H1 (cell line): ENCODE data around the gene OSBPL5. TPM values are rescaled to one million over a fixed set of nuclear protein-coding genes. Genes with fewer than 3 reads are reported as not detected.
A peak's percentile ranks its signal among the peaks of the same experiment; 100 is the strongest.

ENCODE experiments used
- CTCF ChIA-PET: fragments of 300-600 bp; sonication (Branson Sonifier 250); formaldehyde crosslinking; loops from one replicate; lab custom pipeline; 2021; ENCODE audit not compliant: partially characterized antibody; lab: Charles Lee
- POLR2A ChIA-PET: fragments of 300-600 bp; sonication (Branson Sonifier 250); formaldehyde crosslinking; loops from one replicate; lab custom pipeline; 2021; ENCODE audit warnings: inconsistent platforms; ENCODE audit not compliant: partially characterized antibody; lab: Charles Lee
- DNase-seq, 2 experiments: peaks; one replicate each; pipeline versions ENCODE4 v3.0.0 to v3.0.0-alpha.2; 2010 to 2022; ENCODE audit warnings: low spot score in 2 of 2, low read depth in 1 of 2, mixed read lengths in 1 of 2
- FAIRE-seq: peaks from 2 replicates; lab custom pipeline; 2011; peaks lifted over from hg19 to GRCh38; lab: Jason Lieb, UNC
- H2AFZ ChIP-seq: 2 replicates; pipeline ENCODE4 v1.8.1; 2012; ENCODE audit warnings: low read length, inconsistent platforms
- H2AK5ac ChIP-seq: 2 replicates; pipeline ENCODE4 v1.6.1; 2013; ENCODE audit warnings: low read depth, low read length
- H2BK120ac ChIP-seq: replicated peaks from 2 replicates; pipeline ENCODE3; 2013; ENCODE audit warnings: low read depth, low read length, inconsistent platforms
- H2BK12ac ChIP-seq: 2 replicates; pipeline ENCODE4 v1.6.1; 2013; ENCODE audit warnings: low read depth, low read length
- H2BK15ac ChIP-seq: 2 replicates; pipeline ENCODE4 v1.6.1; 2013; ENCODE audit warnings: low read length
- H2BK20ac ChIP-seq: 2 replicates; pipeline ENCODE4 v1.6.1; 2013; ENCODE audit warnings: low read length
- H2BK5ac ChIP-seq: 2 replicates; pipeline ENCODE4 v1.6.1; 2013; ENCODE audit warnings: low read depth, low read length
- H3K14ac ChIP-seq: 2 replicates; pipeline ENCODE4 v1.6.1; 2013; ENCODE audit warnings: inconsistent platforms; ENCODE audit not compliant: insufficient read length
- H3K18ac ChIP-seq: 2 replicates; pipeline ENCODE4 v1.6.1; 2013; ENCODE audit warnings: low read length; ENCODE audit errors: extremely low read depth
- H3K23ac ChIP-seq: 2 replicates; pipeline ENCODE4 v1.6.1; 2013; ENCODE audit warnings: inconsistent platforms; ENCODE audit not compliant: insufficient read length
- H3K23me2 ChIP-seq: 2 replicates; pipeline ENCODE4 v1.6.1; 2013; ENCODE audit warnings: low read depth, low read length
- H3K27ac ChIP-seq: 2 replicates; pipeline ENCODE4 v1.6.1; 2011; ENCODE audit warnings: low read depth, low read length, inconsistent platforms
- H3K27me3 ChIP-seq, 4 experiments: replicated peaks in 1 of 4; 1 replicate in 1 of 4; 2 replicates in 3 of 4; pipeline versions ENCODE4 v1.6.1 to v1.8.1; 2011 to 2013; ENCODE audit warnings: low read length in 3 of 4, mild to moderate bottlenecking in 3 of 4, inconsistent platforms in 2 of 4, mixed read lengths in 2 of 4, moderate library complexity in 1 of 4; ENCODE audit not compliant: control insufficient read depth in 3 of 4, insufficient read depth in 3 of 4; ENCODE audit errors: extremely low read depth in 1 of 4
- H3K36me3 ChIP-seq, 4 experiments: 2 replicates each; pipeline versions ENCODE4 v1.6.1 to v1.8.1; 2011 to 2013; ENCODE audit warnings: mild to moderate bottlenecking in 4 of 4, low read length in 3 of 4, moderate library complexity in 2 of 4, control low read depth in 1 of 4, inconsistent platforms in 1 of 4; ENCODE audit not compliant: insufficient read depth in 4 of 4, control insufficient read depth in 2 of 4
- H3K4ac ChIP-seq: replicated peaks from 2 replicates; pipeline ENCODE3; 2013; ENCODE audit warnings: low read length, low read depth, mixed read lengths, inconsistent platforms; ENCODE audit not compliant: insufficient read length
- H3K4me1 ChIP-seq, 4 experiments: replicated peaks in 1 of 4; 1 replicate in 1 of 4; 2 replicates in 3 of 4; pipeline versions ENCODE4 v1.6.1 to v1.8.1; 2011 to 2013; ENCODE audit warnings: low read length in 3 of 4, inconsistent platforms in 2 of 4, mixed read lengths in 1 of 4; ENCODE audit not compliant: insufficient read depth in 4 of 4, control insufficient read depth in 3 of 4
- H3K4me2 ChIP-seq, 2 experiments: 2 replicates each; pipeline versions ENCODE4 v1.6.1 to v1.8.1; 2011 to 2013; ENCODE audit warnings: low read depth in 2 of 2, low read length in 2 of 2, control low read depth in 1 of 2, inconsistent platforms in 1 of 2, mild to moderate bottlenecking in 1 of 2; ENCODE audit not compliant: insufficient read depth in 1 of 2
- H3K4me3 ChIP-seq, 4 experiments: fragments of 200-600, 300-600 bp in 1 of 4; sonication (generic), shearing (Covaris generic), sonication (Bioruptor Twin) in 1 of 4; 2 replicates each; pipeline versions ENCODE4 v1.5.1 to v1.8.1; 2011 to 2016; ENCODE audit warnings: low read length in 4 of 4, low read depth in 3 of 4, control low read depth in 2 of 4, inconsistent platforms in 2 of 4, mild to moderate bottlenecking in 2 of 4, mixed read lengths in 1 of 4, moderate library complexity in 1 of 4; ENCODE audit not compliant: insufficient read depth in 2 of 4; ENCODE audit errors: extremely low read depth in 1 of 4
- H3K56ac ChIP-seq: replicated peaks from 2 replicates; pipeline ENCODE3; 2013; ENCODE audit warnings: low read depth, mild to moderate bottlenecking, mixed read lengths, low read length, inconsistent platforms; ENCODE audit not compliant: insufficient read length
- H3K79me1 ChIP-seq: 2 replicates; pipeline ENCODE4 v1.6.1; 2013; ENCODE audit warnings: low read depth, low read length, control low read depth
- H3K79me2 ChIP-seq, 2 experiments: 2 replicates each; pipeline versions ENCODE4 v1.6.1 to v1.8.1; 2012 to 2013; ENCODE audit warnings: low read length in 2 of 2, mild to moderate bottlenecking in 2 of 2, inconsistent platforms in 1 of 2; ENCODE audit not compliant: insufficient read depth in 2 of 2, control insufficient read depth in 1 of 2
- H3K9ac ChIP-seq, 4 experiments: replicated peaks in 1 of 4; 1 replicate in 1 of 4; 2 replicates in 3 of 4; pipeline versions ENCODE4 v1.6.1 to v1.8.1; 2011 to 2013; ENCODE audit warnings: low read depth in 3 of 4, low read length in 3 of 4, control low read depth in 2 of 4, mild to moderate bottlenecking in 2 of 4, moderate library complexity in 2 of 4, inconsistent platforms in 1 of 4; ENCODE audit errors: extremely low read depth in 1 of 4
- H3K9me3 ChIP-seq, 2 experiments: 2 replicates each; pipeline versions ENCODE4 v1.6.1 to v1.8.1; 2012 to 2013; ENCODE audit warnings: mild to moderate bottlenecking in 2 of 2, moderate library complexity in 2 of 2, control low read depth in 1 of 2, inconsistent platforms in 1 of 2, low read depth in 1 of 2, low read length in 1 of 2, mixed read lengths in 1 of 2; ENCODE audit not compliant: insufficient read depth in 2 of 2
- H4K20me1 ChIP-seq, 2 experiments: replicated peaks in 1 of 2; 2 replicates each; pipeline versions ENCODE3 to v1.8.1; 2011 to 2013; ENCODE audit warnings: inconsistent platforms in 2 of 2, low read length in 2 of 2, mild to moderate bottlenecking in 1 of 2; ENCODE audit not compliant: insufficient read depth in 2 of 2, control insufficient read depth in 1 of 2
- H4K5ac ChIP-seq: 2 replicates; pipeline ENCODE4 v1.6.1; 2013; ENCODE audit warnings: low read length, low read depth, mixed read lengths, inconsistent platforms; ENCODE audit not compliant: insufficient read length
- H4K8ac ChIP-seq: 2 replicates; pipeline ENCODE4 v1.8.0; 2013; ENCODE audit warnings: mild to moderate bottlenecking, moderate library complexity, low read length, inconsistent platforms; ENCODE audit not compliant: insufficient read depth; ENCODE audit errors: extremely low read depth
- H4K91ac ChIP-seq: replicated peaks from 2 replicates; pipeline ENCODE3; 2013; ENCODE audit warnings: low read length, mixed read lengths, inconsistent platforms; ENCODE audit not compliant: insufficient read length
- BCL11A ChIP-seq, 2 experiments: IDR thresholded peaks; one replicate each; pipeline ENCODE4 v1.6.1; 2011; ENCODE audit warnings: low read depth in 2 of 2, low read length in 2 of 2, mild to moderate bottlenecking in 2 of 2
- CHD1 ChIP-seq: IDR thresholded peaks from 2 replicates; pipeline ENCODE4 v1.6.1; 2012; ENCODE audit warnings: low read depth, low read length, improper control_type of control experiment
- WGBS, 2 experiments: shearing (Covaris generic) in 1 of 2; methylation state at CpG; one replicate each; pipeline versions ENCODE4 v1.1.6 to v1.1.7; 2013 to 2015; ENCODE audit warnings: low lambda C conversion rate in 2 of 2, mixed read lengths in 2 of 2, inconsistent platforms in 1 of 2, low coverage in 1 of 2, missing lambda C conversion rate in 1 of 2; ENCODE audit not compliant: insufficient replicate concordance in 2 of 2, insufficient coverage in 1 of 2, insufficient read length in 1 of 2; ENCODE audit errors: extremely low coverage in 1 of 2, missing lambda C conversion rate in 1 of 2; 5-methylcytosine and 5-hydroxymethylcytosine counted together
- polyA plus RNA-seq, 7 experiments: library from polyadenylated mRNA; depleted of rRNA in 3 of 7; stranded (reverse) in 5 of 7; unstranded in 2 of 7; fragments of >200 nt in 5 of 7; fragments of 200-250 nt in 2 of 7; gene quantifications; 1 replicate in 5 of 7; 2 replicates in 1 of 7; 4 replicates in 1 of 7; pipeline versions ENCODE4 v1.2.1 to v1.2.3, GENCODE V29; 2011 to 2013; ENCODE audit warnings: missing spikeins in 2 of 7, mixed read lengths in 2 of 7
- total RNA-seq: library from RNA; stranded (reverse); fragmentation: NEBNext Ultra II Directional; extraction: Animal tissue kit (Norgen Biotek cat#: 25700); gene quantifications from 2 replicates; pipeline ENCODE4 v1.2.1, GENCODE V29; 2021

The OSBPL5 gene
- total and polyA plus RNA-seq, 2 of the 8 experiments (the other 6 are each of a cell fraction or from before 2014, with no cell fraction given) = 3.4 to 9.9 TPM

GRCh38 chr11:3207526-3208189, 42.5 kb upstream of the OSBPL5 start:
- FAIRE-seq (no peak), DNase-seq (no peak)
- H3K4ac ChIP-seq = no peak overlapping the region
- peaks cover 19% of the 10 kb centered on the region for H3K23me2 ChIP-seq
- no peak overlapping the region for H3K14ac ChIP-seq
- ChIA-PET POLR2A (interaction anchor here (1.0 kb wide), 1 partner anchor 29 kb away, joined by 3 read pairs; no protein-coding TSS in a partner anchor), CTCF (interaction anchor here (1.0 to 2.5 kb wide), 10 partner anchors 9 to 98 kb away, joined by 3 to 13 read pairs (median 4); no protein-coding TSS in a partner anchor)
- H4K5ac ChIP-seq = no peak overlapping the region
- H3K36me3 ChIP-seq = no peaks in the 10 kb centered on the region
- H2BK20ac ChIP-seq = no peak overlapping the region
- no peak overlapping the region for H3K56ac ChIP-seq
- H4K8ac ChIP-seq = peak overlapping the region; percentile 36; the same call in 1 of the 2 replicates
- no peaks in the 10 kb centered on the region for H3K79me2 ChIP-seq
- TF ChIP-seq BCL11A (IDR thresholded peaks at IDR 0.05; ENCODE audit: low read depth in 2 of 2, low read length in 2 of 2) = no peak
- no peak for TF ChIP-seq CHD1
- no peak overlapping the region for H4K91ac ChIP-seq
- no peak overlapping the region for H2BK120ac ChIP-seq
- no peak overlapping the region for H2AK5ac ChIP-seq
- H3K9ac ChIP-seq = no peak overlapping the region
- no peak overlapping the region for H3K27ac ChIP-seq
- H2BK15ac ChIP-seq = no peak overlapping the region
- no peak overlapping the region for H3K4me2 ChIP-seq
- no peak overlapping the region for H3K4me3 ChIP-seq
- H2BK5ac ChIP-seq = no peak overlapping the region
- WGBS, 2 experiments = 83% methylated on average over 8 of the region's 8 CpGs; no CpG with 5 or more reads in 1 of the 2 experiments
- H3K9me3 ChIP-seq = no peaks in the 10 kb centered on the region
- H2BK12ac ChIP-seq = no peak overlapping the region
- no peak overlapping the region for H3K23ac ChIP-seq
- H3K18ac ChIP-seq = no peak overlapping the region
- H4K20me1 ChIP-seq = peaks cover 0 to 9% of the 10 kb centered on the region in 2 experiments
- no peaks in the 10 kb centered on the region for H3K79me1 ChIP-seq
- peaks cover 10 to 32% (median 23%) of the 10 kb centered on the region in 4 experiments; a peak in 6 of 7 replicates for H3K27me3 ChIP-seq
- H3K4me1 ChIP-seq = peaks cover 0 to 4% (median under 1%) of the 10 kb centered on the region in 4 experiments; a peak in 6 of 7 replicates
- no peak overlapping the region for H2AFZ ChIP-seq
